HEK293 (cell line): ENCODE measurements around the gene MAML1.
A peak's percentile ranks its signal among the peaks of the same experiment; 100 is the strongest.

ENCODE experiments used
- CTCF ChIA-PET: fragments of 350-600 bp; formaldehyde crosslinking; extraction: SDS; loops from one replicate; lab custom pipeline; 2021; ENCODE audit warnings: antibody characterized with exemption; lab: Yijun Ruan, JAX
- POLR2A ChIA-PET: fragments of 300-600 bp; formaldehyde crosslinking; extraction: SDS; loops from one replicate; lab custom pipeline; 2020; ENCODE audit warnings: antibody characterized with exemption, inconsistent platforms; lab: Yijun Ruan, JAX
- H3K27ac ChIP-seq: fragments of 200-500 bp; sonication (Bioruptor generic); 2 replicates; pipeline ENCODE4 v1.5.1; 2014; ENCODE audit warnings: low read depth, low read length, control low read depth, inconsistent platforms; ENCODE audit errors: extremely low read depth
- H3K36me3 ChIP-seq, 2 experiments: fragments of 200-500 bp in 1 of 2; sonication (Bioruptor generic) in 1 of 2; 1 replicate in 1 of 2; 2 replicates in 1 of 2; pipeline ENCODE4 v1.5.1; 2014 to 2017; ENCODE audit warnings: inconsistent platforms in 2 of 2, low read length in 2 of 2; ENCODE audit not compliant: control insufficient read depth in 2 of 2, insufficient read depth in 1 of 2
- H3K4me1 ChIP-seq: fragments of 200-500 bp; sonication (Bioruptor generic); 2 replicates; pipeline ENCODE4 v1.5.1; 2014; ENCODE audit warnings: mild to moderate bottlenecking, low read length, inconsistent platforms; ENCODE audit not compliant: control insufficient read depth, insufficient read depth
- H3K4me3 ChIP-seq: 2 replicates; pipeline ENCODE4 v1.5.1; 2011; ENCODE audit warnings: low read depth, mild to moderate bottlenecking, control low read depth, low read length, moderate library complexity
- H3K9me3 ChIP-seq: fragments of 200-500 bp; sonication (Bioruptor generic); 2 replicates; pipeline ENCODE4 v1.5.1; 2014; ENCODE audit warnings: low read depth, low read length, inconsistent platforms; ENCODE audit not compliant: control insufficient read depth, insufficient read depth
- BCL6B ChIP-seq: fragments of 450-650 bp; formaldehyde crosslinking; IDR thresholded peaks from 2 replicates; pipeline ENCODE4 v1.5.1; 2017; ENCODE audit warnings: missing biosample characterization, missing genetic modification characterization
- GLIS1 ChIP-seq: fragments of 450-650 bp; formaldehyde crosslinking; IDR thresholded peaks from 2 replicates; pipeline ENCODE4 v1.5.1; 2016; ENCODE audit warnings: missing biosample characterization, missing genetic modification characterization
- HIC1 ChIP-seq: fragments of 450-650 bp; formaldehyde crosslinking; IDR thresholded peaks from 2 replicates; pipeline ENCODE4 v1.5.1; 2016; ENCODE audit warnings: missing biosample characterization, missing genetic modification characterization
- KLF17 ChIP-seq: fragments of 450-650 bp; formaldehyde crosslinking; IDR thresholded peaks from 2 replicates; pipeline ENCODE4 v1.5.1; 2016; ENCODE audit warnings: missing biosample characterization, missing genetic modification characterization
- MEIS1 ChIP-seq: sonication (generic); formaldehyde crosslinking; IDR thresholded peaks from 2 replicates; pipeline ENCODE4 v1.8.1; 2022; ENCODE audit warnings: missing genetic modification reagents, mild to moderate bottlenecking, borderline replicate concordance
- ZBTB6 ChIP-seq: fragments of 450-650 bp; formaldehyde crosslinking; IDR thresholded peaks from 2 replicates; pipeline ENCODE4 v1.5.1; 2017; ENCODE audit warnings: missing biosample characterization, missing genetic modification characterization
- ZBTB8A ChIP-seq: fragments of 450-650 bp; formaldehyde crosslinking; IDR thresholded peaks from 2 replicates; pipeline ENCODE4 v1.5.1; 2016; ENCODE audit warnings: missing biosample characterization, missing genetic modification characterization
- ZIC2 ChIP-seq: fragments of 450-650 bp; formaldehyde crosslinking; IDR thresholded peaks from 2 replicates; pipeline ENCODE4 v1.5.1; 2016; ENCODE audit warnings: missing biosample characterization, missing genetic modification characterization
- ZNF280C ChIP-seq: fragments of 450-650 bp; formaldehyde crosslinking; IDR thresholded peaks from 2 replicates; pipeline ENCODE4 v1.5.1; 2016; ENCODE audit warnings: missing biosample characterization, missing genetic modification characterization
- ZNF302 ChIP-seq: fragments of 450-650 bp; formaldehyde crosslinking; IDR thresholded peaks from 2 replicates; pipeline ENCODE4 v1.5.1; 2016; ENCODE audit warnings: missing biosample characterization, missing genetic modification characterization, low read depth
- ZNF366 ChIP-seq: fragments of 450-650 bp; formaldehyde crosslinking; conservative IDR thresholded peaks from 2 replicates; pipeline ENCODE4 v1.5.1; 2016; ENCODE audit warnings: missing biosample characterization, missing genetic modification characterization
- ZNF416 ChIP-seq: fragments of 450-650 bp; formaldehyde crosslinking; IDR thresholded peaks from 2 replicates; pipeline ENCODE4 v1.5.1; 2016; ENCODE audit warnings: missing biosample characterization, missing genetic modification characterization
- ZNF426 ChIP-seq: fragments of 450-650 bp; formaldehyde crosslinking; IDR thresholded peaks from 2 replicates; pipeline ENCODE4 v1.5.1; 2017; ENCODE audit warnings: missing biosample characterization, missing genetic modification characterization, mild to moderate bottlenecking, inconsistent platforms, moderate library complexity
- ZNF518A ChIP-seq: fragments of 450-650 bp; formaldehyde crosslinking; conservative IDR thresholded peaks from 2 replicates; pipeline ENCODE4 v1.5.1; 2016; ENCODE audit warnings: low read depth, missing biosample characterization, missing genetic modification characterization
- ZNF843 ChIP-seq: fragments of 450-650 bp; formaldehyde crosslinking; IDR thresholded peaks from 2 replicates; pipeline ENCODE4 v1.5.1; 2016; ENCODE audit warnings: missing biosample characterization, missing genetic modification characterization
- ZSCAN23 ChIP-seq: fragments of 450-650 bp; formaldehyde crosslinking; IDR thresholded peaks from 2 replicates; pipeline ENCODE4 v1.5.1; 2016; ENCODE audit warnings: missing biosample characterization, missing genetic modification characterization

The MAML1 gene

GRCh38 chr5:179804555-179804947, 71.9 kb downstream of the MAML1 start (continued):
- TF ChIP-seq ZNF518A (tag by site-specific recombination) = no peak
- no peak for TF ChIP-seq ZNF426
- no peak for TF ChIP-seq ZNF843 (tag by site-specific recombination)
- TF ChIP-seq BCL6B (tag by site-specific recombination) = no peak
- TF ChIP-seq ZBTB8A (tag by site-specific recombination) = no peak
- no peak for TF ChIP-seq ZNF366
- no peak for TF ChIP-seq ZNF280C (tag by site-specific recombination)
- no peak for TF ChIP-seq ZSCAN23
- TF ChIP-seq MEIS1 = no peak
- TF ChIP-seq ZNF416 (tag by site-specific recombination) = no peak
- TF ChIP-seq, all 188 proteins: peak for 0

- ChIA-PET POLR2A (interaction anchor here (0.9 to 1.3 kb wide), 4 partner anchors 8 to 53 kb away, joined by 3 to 6 read pairs (median 4); partner anchors contain the start of gene SQSTM1), CTCF (interaction anchor here (0.6 kb wide), 1 partner anchor 22 kb away, joined by 3 read pairs; no protein-coding TSS in a partner anchor)
- Histone ChIP-seq H3K9me3 (no peaks in the 10 kb centered on the region), H3K36me3 (peaks cover 0 to 29% of the 10 kb centered on the region in 2 experiments; a peak in 2 of 3 replicates), H3K27ac (peak overlapping the region; percentile 89; the same call in 1 of the 2 replicates), H3K4me3 (peak overlapping the region; percentile 76), H3K4me1 (peaks cover 22% of the 10 kb centered on the region)
- TF ChIP-seq HIC1 (tag by site-specific recombination) (peak; percentile 40; the same call in 1 of the 2 replicates), KLF17 (tag by site-specific recombination) (0 out of 2 replicates have a peak, but pooled peaks have one; percentile 15), ZIC2 (tag by site-specific recombination) (peak; percentile 63; the same call in 1 of the 2 replicates), GLIS1 (tag by site-specific recombination) (no peak), ZBTB6 (peak; percentile 55; the same call in 1 of the 2 replicates), ZNF302 (no peak)
Measured at GRCh38 chr5:179805070-179805528, 72.5 kb downstream of the MAML1 start.
